AG08396 (cell line): ENCODE measurements around the gene SERPIND1.
A peak's percentile ranks its signal among the peaks of the same experiment; 100 is the strongest.
"Not testable (repeated sequence)": the region's sequence is repeated elsewhere in the genome, so short reads cannot be mapped to it uniquely, and the experiment has no call there.

ENCODE experiments used
- DNase-seq: peaks from one replicate; pipeline ENCODE4 v3.0.0; 2012; ENCODE audit warnings: low spot score, mixed read lengths

The SERPIND1 gene

GRCh38 chr22:20746431-20747189 is 27.3 kb upstream of the SERPIND1 start:
- no peak for DNase-seq

GRCh38 chr22:20747223-20747622 is 26.7 kb upstream of the SERPIND1 start:
- DNase-seq: no peak

GRCh38 chr22:20748082-20748481 is 25.8 kb upstream of the SERPIND1 start:
- DNase-seq: no peak

- no peak for DNase-seq
Measured at GRCh38 chr22:20748731-20749428, 25.0 kb upstream of the SERPIND1 start.

- no peak for DNase-seq
Measured at GRCh38 chr22:20749453-20749852, 24.5 kb upstream of the SERPIND1 start.

GRCh38 chr22:20750461-20751184 is 23.3 kb upstream of the SERPIND1 start:
- DNase-seq: peak; percentile 84

- DNase-seq: no peak
Measured at GRCh38 chr22:20751185-20751851, 22.6 kb upstream of the SERPIND1 start.

GRCh38 chr22:20752104-20752741 is 21.7 kb upstream of the SERPIND1 start:
- DNase-seq: no peak

GRCh38 chr22:20752873-20753272 is 21.0 kb upstream of the SERPIND1 start:
- no peak for DNase-seq

- no peak for DNase-seq
Measured at GRCh38 chr22:20756846-20757245, 17.1 kb upstream of the SERPIND1 start.

- no peak for DNase-seq
Measured at GRCh38 chr22:20758688-20759087, 15.2 kb upstream of the SERPIND1 start.

- no peak for DNase-seq
Measured at GRCh38 chr22:20760084-20760483, 13.8 kb upstream of the SERPIND1 start.

- DNase-seq: peak; percentile 39
Measured at GRCh38 chr22:20761536-20761935, 12.4 kb upstream of the SERPIND1 start.

- DNase-seq: no peak
Measured at GRCh38 chr22:20762233-20762796, 11.6 kb upstream of the SERPIND1 start.

- DNase-seq: no peak
Measured at GRCh38 chr22:20763630-20764470, 10.1 kb upstream of the SERPIND1 start.

GRCh38 chr22:20764471-20764720 is 9.5 kb upstream of the SERPIND1 start:
- DNase-seq: no peak

GRCh38 chr22:20764729-20765128 is 9.2 kb upstream of the SERPIND1 start:
- DNase-seq: no peak

GRCh38 chr22:20765938-20766337 is 8.0 kb upstream of the SERPIND1 start:
- DNase-seq: no peak

GRCh38 chr22:20766530-20766929 is 7.4 kb upstream of the SERPIND1 start:
- DNase-seq: no peak

- DNase-seq: not testable (repeated sequence)
Measured at GRCh38 chr22:20769496-20769826, 4.5 kb upstream of the SERPIND1 start.
